Transverse colon (tissue), 4 donors: ENCODE measurements around the gene AKR7A2. TPM values are rescaled to one million over a fixed set of nuclear protein-coding genes. Genes with fewer than 3 reads are reported as not detected.

Experiments
- DNase-seq: peaks from one replicate; pipeline ENCODE4 v3.0.0-alpha.2; 2019
- H3K27ac ChIP-seq, 4 donors: fragments of 200-600 bp; sonication (generic); 2 replicates each; pipeline ENCODE4 v1.5.1; 2016 to 2018; ENCODE audit warnings: inconsistent platforms in 4 of 4
- H3K27me3 ChIP-seq: fragments of 200-600 bp; sonication (generic); 2 replicates; pipeline ENCODE4 v1.5.1; 2017; ENCODE audit warnings: inconsistent platforms
- H3K36me3 ChIP-seq, 4 donors: fragments of 200-600 bp; sonication (generic); 2 replicates each; pipeline ENCODE4 v1.5.1; 2017 to 2019; ENCODE audit warnings: inconsistent platforms in 4 of 4
- H3K4me1 ChIP-seq, 4 donors: fragments of 200-600 bp; sonication (generic); 2 replicates each; pipeline ENCODE4 v1.5.1; 2017 to 2020; ENCODE audit warnings: inconsistent platforms in 4 of 4
- H3K4me3 ChIP-seq, 4 donors: fragments of 200-600 bp; sonication (generic); 1 replicate in 1 of 4; 2 replicates in 3 of 4; pipeline versions ENCODE4 v1.5.1 to v1.6.1; 2017 to 2019; ENCODE audit warnings: inconsistent platforms in 4 of 4
- H3K9me3 ChIP-seq, 2 donors: fragments of 200-600 bp; sonication (generic); 2 replicates each; pipeline ENCODE4 v1.5.1; 2017 to 2019; ENCODE audit warnings: inconsistent platforms in 2 of 2
- EP300 ChIP-seq: sonication (generic); formaldehyde crosslinking; IDR thresholded peaks from one replicate; pipeline ENCODE4 v1.6.1; 2017; ENCODE audit warnings: antibody characterized with exemption, low read depth
- POLR2A ChIP-seq: fragments of 450-650 bp; IDR thresholded peaks from one replicate; pipeline ENCODE4 v1.6.1; 2016; ENCODE audit warnings: antibody characterized with exemption, mild to moderate bottlenecking, moderate library complexity
- POLR2AphosphoS5 ChIP-seq, 3 donors: sonication (generic); formaldehyde crosslinking; IDR thresholded peaks; one replicate each; pipeline ENCODE4 v1.6.1; 2016; ENCODE audit warnings: antibody characterized with exemption in 3 of 3
- WGBS, 2 donors: methylation state at CpG; one replicate each; pipeline ENCODE4 v1.1.5; 2018; ENCODE audit warnings: low coverage in 1 of 2; 5-methylcytosine and 5-hydroxymethylcytosine counted together
- in situ Hi-C, 4 donors: fragments of 200-750 bp; cut with MboI; loops; one replicate each; pipeline versions ENCODE4 v1.15.0 to v1.15.1; 2017; ENCODE audit warnings: low sequenced_read_pairs in 3 of 4, low pct_ligation_motif_present in 1 of 4, low pct_unique_long_range_greater_than_20kb in 1 of 4
- intact Hi-C: fragments of 100-400 bp; cut with DNase I; formaldehyde crosslinking; loops from one replicate; pipeline ENCODE4 v1.15.1; 2023; ENCODE audit warnings: low total_unique reads
- total RNA-seq, 4 donors: library from RNA; depleted of rRNA; stranded (reverse); fragments of >200 nt; gene quantifications; one replicate each; pipeline ENCODE4 v1.1.0, GENCODE V29; 2016
- TF ChIP-seq, protein P1 (sequence below), 5 experiments: fragments of 200-600 bp in 3 of 5; fragments of 450-650 bp in 2 of 5; sonication (generic) in 3 of 5; IDR thresholded peaks; 1 replicate in 2 of 5; 2 replicates in 3 of 5; pipeline ENCODE4 v1.5.1; 2016 to 2017; ENCODE audit warnings: antibody characterized with exemption in 5 of 5, inconsistent platforms in 3 of 5, mild to moderate bottlenecking in 2 of 5, moderate library complexity in 1 of 5

AKR7A2 gene
- total RNA-seq, 4 donors from 2014 or later = 64.7 to 169 (median 112) TPM

DNA sequence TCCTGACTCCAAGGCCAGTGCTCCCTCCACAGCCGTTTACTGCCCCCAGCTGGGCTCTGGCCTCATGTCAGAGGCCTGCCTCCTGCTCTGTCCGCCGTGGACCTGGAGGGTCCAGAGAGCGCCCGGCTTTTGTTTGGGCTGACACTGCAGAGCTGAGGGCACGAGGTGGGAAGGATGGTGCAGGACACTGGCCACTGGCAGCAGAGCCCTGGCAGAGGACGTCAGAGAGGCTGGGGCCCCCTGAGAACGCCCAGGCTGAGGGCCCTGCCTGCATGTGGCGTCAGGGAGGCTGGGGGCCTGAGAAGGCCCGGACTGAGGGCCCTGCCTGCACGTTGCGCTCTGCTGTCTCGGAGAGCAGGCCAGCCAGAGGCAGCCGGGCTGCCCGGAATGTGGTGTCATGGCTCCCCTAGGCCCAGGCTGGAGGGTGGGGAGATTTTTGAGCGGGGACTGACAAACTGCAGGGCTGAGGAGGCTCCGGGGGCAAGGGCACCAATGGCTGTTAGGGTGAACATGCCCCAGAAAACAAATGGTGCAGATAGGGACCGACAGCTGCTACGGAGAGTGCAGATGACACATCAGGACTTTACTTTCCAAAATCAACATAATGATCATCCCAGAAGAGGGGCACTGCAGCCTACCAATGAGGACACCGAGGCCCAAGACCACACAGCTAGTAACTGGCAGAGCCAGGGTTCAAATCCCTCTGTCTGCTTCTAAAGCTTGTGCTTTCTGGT, 31.8 kb upstream of the AKR7A2 start:
- no peak for DNase-seq
- Histone ChIP-seq H3K4me1 (peaks cover 0 to 11% (median 5%) of the 10 kb centered on the region in 4 donors), H3K9me3 (no peaks in the 10 kb centered on the region), H3K27me3 (no peaks in the 10 kb centered on the region), H3K4me3 (no peak overlapping the region), H3K27ac (no peak overlapping the region), H3K36me3 (peaks cover 0 to 27% (median 7%) of the 10 kb centered on the region in 4 donors)
- intact Hi-C loops (loop anchor here (2.0 kb wide), 1 partner anchor 311 kb away; no protein-coding TSS in a partner anchor), in situ Hi-C loops (loop anchor here in 3 of 4 donors (5.0 to 10.0 kb wide), 2 partner anchors 309 to 311 kb away; no protein-coding TSS in a partner anchor)
- WGBS, 2 donors = 87% methylated on average over 19 of the region's 20 CpGs; no CpG with 5 or more reads in 1 of the 2 donors
- TF ChIP-seq POLR2AphosphoS5 (IDR thresholded peaks at IDR 0.05) = no peak
- no peak for TF ChIP-seq POLR2A
- TF ChIP-seq EP300 = no peak
- TF ChIP-seq, protein P1, sequence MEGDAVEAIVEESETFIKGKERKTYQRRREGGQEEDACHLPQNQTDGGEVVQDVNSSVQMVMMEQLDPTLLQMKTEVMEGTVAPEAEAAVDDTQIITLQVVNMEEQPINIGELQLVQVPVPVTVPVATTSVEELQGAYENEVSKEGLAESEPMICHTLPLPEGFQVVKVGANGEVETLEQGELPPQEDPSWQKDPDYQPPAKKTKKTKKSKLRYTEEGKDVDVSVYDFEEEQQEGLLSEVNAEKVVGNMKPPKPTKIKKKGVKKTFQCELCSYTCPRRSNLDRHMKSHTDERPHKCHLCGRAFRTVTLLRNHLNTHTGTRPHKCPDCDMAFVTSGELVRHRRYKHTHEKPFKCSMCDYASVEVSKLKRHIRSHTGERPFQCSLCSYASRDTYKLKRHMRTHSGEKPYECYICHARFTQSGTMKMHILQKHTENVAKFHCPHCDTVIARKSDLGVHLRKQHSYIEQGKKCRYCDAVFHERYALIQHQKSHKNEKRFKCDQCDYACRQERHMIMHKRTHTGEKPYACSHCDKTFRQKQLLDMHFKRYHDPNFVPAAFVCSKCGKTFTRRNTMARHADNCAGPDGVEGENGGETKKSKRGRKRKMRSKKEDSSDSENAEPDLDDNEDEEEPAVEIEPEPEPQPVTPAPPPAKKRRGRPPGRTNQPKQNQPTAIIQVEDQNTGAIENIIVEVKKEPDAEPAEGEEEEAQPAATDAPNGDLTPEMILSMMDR (IDR thresholded peaks at IDR 0.05) = no peak

DNA sequence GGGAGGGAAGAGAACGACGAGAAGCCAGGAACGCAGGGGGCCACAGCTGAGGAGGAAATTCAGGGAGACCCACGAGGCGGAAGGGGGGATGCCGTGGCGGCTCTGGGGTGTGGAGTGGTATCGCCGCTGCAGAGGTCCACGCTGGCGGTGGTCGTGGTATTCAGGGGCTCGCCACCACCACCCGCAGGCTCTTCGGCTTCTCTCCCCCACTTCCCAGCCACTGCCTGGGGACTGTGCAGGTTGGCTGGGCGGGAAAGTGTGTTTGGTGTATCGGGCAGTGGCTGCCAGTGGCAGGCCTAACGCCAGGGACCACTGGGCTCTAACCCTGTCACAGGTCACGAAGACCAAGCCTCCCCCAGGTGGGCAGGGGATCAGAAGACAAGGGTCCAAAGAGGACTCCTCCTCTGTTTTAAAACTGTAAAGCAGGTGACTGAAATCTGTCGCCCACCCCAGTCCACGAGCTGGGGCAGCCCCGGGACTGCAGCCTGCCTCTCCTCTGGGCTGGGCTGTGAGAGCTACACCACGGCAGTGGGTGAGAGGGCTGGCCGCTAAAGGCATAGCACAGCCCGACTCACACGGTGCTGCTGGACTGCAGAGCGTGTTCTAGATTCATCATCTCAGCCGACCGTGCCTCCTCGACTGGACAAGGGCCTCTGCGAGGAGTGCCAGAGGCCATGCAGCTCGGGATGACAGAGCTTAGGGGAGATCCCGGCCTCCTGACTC, 31.1 kb upstream of the AKR7A2 start:
- TF ChIP-seq POLR2AphosphoS5 (IDR thresholded peaks at IDR 0.05) (no peak), POLR2A (no peak), EP300 (no peak)
- TF ChIP-seq, protein P1 (IDR thresholded peaks at IDR 0.05) = no peak
- Histone ChIP-seq H3K36me3 (peaks cover 0 to 27% (median 7%) of the 10 kb centered on the region in 4 donors), H3K27me3 (no peaks in the 10 kb centered on the region), H3K27ac (no peak overlapping the region), H3K9me3 (no peaks in the 10 kb centered on the region), H3K4me1 (peaks cover 0 to 9% (median 2%) of the 10 kb centered on the region in 4 donors), H3K4me3 (no peak overlapping the region)
- DNase-seq = no peak
- intact Hi-C loops = no loop called here
- 86 to 96% methylated on average over 4 to 33 of the region's 33 CpGs for WGBS, 2 donors
- in situ Hi-C loops = loop anchor here in 3 of 4 donors (5.0 to 10.0 kb wide), 2 partner anchors 309 to 312 kb away; no protein-coding TSS in a partner anchor

DNA sequence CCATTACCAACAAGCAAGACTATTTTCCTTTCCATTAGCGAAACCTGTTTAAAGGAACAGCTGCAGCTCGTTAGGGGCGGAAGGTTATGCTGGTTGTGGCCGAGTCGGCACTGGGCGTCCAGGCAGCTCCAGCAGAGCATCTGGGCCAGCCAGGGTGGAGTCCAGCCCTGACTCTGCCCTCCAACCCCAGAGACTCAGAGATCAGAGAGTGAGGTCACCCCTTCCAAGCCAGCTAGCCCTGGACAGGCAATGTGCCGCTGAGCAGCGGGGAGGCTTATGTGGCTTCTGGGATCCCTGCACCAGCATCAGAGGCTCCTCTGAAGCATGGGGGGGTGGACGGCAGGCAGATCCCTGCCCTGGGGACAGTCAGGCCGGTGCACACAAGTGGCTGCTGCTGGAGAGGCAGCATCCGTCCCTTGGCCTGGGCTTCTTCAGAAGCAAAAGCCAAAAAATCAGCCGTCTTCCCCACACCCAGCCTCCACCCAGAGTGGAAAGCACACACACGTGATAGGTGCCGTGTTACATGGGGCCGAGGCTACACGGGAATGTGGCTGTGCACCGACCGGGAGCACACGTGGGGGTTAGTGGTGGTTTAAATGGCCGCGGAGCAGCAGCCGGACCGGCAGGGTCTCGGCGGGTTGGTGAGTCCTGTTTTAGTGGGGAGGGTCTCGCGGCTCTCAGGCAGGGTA, 30.3 kb upstream of the AKR7A2 start:
- TF ChIP-seq, protein P1 (IDR thresholded peaks at IDR 0.05) = no peak
- TF ChIP-seq POLR2AphosphoS5 (IDR thresholded peaks at IDR 0.05) = no peak
- TF ChIP-seq POLR2A = no peak
- TF ChIP-seq EP300 = no peak
- H3K9me3 ChIP-seq = no peaks in the 10 kb centered on the region
- in situ Hi-C loops = loop anchor here in 3 of 4 donors (5.0 to 10.0 kb wide), 2 partner anchors 310 to 313 kb away; no protein-coding TSS in a partner anchor
- H3K27me3 ChIP-seq = no peaks in the 10 kb centered on the region
- H3K27ac ChIP-seq = peak overlapping the region in 1 of 4 donors; percentile 52
- intact Hi-C loops = no loop called here
- DNase-seq = no peak
- WGBS, 2 donors = 81% methylated on average over 19 of the region's 27 CpGs; no CpG with 5 or more reads in 1 of the 2 donors
- H3K4me3 ChIP-seq = no peak overlapping the region
- peaks cover 0 to 7% (median 2%) of the 10 kb centered on the region in 4 donors for H3K4me1 ChIP-seq
- peaks cover 0 to 27% (median 7%) of the 10 kb centered on the region in 4 donors for H3K36me3 ChIP-seq
